ENCODE data around the gene MUS81. TPM values are rescaled to one million over a fixed set of nuclear protein-coding genes. Genes with fewer than 3 reads are reported as not detected.

The MUS81 gene
- total and polyA plus RNA-seq, 2 of the 13 experiments (the other 11 are each of a cell fraction or from before 2014, with no cell fraction given) = 25.6 to 30.2 TPM

DNA sequence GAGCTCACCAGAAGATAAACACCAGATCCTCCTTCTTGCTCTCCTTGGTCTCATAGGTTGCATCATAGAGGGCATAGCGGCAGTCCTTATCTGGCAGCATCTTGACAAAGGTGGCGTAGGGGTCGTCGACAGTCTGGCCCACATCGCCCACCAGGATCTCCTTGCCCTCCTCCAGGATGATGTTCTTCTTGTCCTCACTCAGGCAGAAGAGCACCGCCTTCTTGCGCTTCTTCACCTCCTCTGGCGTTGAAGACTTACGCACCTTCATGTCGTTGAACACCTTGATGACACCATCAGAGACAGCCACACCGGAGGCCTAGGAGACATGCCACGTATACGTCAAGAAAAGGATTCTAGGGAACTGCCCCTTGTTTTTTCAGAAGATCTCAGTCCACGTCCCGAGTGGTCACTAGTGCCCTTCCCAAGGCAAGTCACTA, 4.3 kb upstream of the MUS81 start (continued):
- TF ChIP-seq, protein P1, sequence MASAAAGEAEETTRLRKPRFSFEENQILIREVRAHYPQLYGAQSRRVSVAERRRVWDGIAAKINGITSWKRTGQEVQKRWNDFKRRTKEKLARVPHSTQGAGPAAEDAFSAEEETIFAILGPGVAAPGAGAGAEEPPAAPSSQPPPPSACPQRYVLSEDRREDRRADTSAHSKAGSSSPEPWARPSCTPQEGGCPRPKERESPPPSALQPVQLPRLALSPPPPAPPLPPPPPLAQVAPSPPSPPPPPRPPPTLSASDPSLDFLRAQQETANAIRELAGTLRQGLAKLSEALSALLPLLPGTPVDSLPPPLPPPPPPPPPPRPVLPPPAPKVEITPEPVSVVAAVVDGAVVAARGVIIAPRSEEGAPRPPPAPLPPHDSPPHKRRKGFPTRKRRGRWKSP (CRISPR knock-in tag; IDR thresholded peaks at IDR 0.05) = no peak
- TF ChIP-seq SYNCRIP (IDR thresholded peaks at IDR 0.05; ENCODE audit: insufficient read depth, low read depth, low read length) (no peak), ZSCAN29 (CRISPR knock-in tag; conservative IDR thresholded peaks at IDR 0.05) (no peak), ZNF274 (CRISPR knock-in tag; IDR thresholded peaks at IDR 0.05) (no peak), ZNF563 (CRISPR knock-in tag; IDR thresholded peaks at IDR 0.05) (no peak), ZBTB38 (CRISPR knock-in tag; IDR thresholded peaks at IDR 0.05) (no peak), ZNF746 (CRISPR knock-in tag; IDR thresholded peaks at IDR 0.05) (no peak), ZNF343 (CRISPR knock-in tag; IDR thresholded peaks at IDR 0.05) (no peak)
- TF ChIP-seq, protein P2, sequence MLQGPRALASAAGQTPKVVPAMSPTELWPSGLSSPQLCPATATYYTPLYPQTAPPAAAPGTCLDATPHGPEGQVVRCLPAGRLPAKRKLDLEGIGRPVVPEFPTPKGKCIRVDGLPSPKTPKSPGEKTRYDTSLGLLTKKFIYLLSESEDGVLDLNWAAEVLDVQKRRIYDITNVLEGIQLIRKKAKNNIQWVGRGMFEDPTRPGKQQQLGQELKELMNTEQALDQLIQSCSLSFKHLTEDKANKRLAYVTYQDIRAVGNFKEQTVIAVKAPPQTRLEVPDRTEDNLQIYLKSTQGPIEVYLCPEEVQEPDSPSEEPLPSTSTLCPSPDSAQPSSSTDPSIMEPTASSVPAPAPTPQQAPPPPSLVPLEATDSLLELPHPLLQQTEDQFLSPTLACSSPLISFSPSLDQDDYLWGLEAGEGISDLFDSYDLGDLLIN (CRISPR knock-in tag; IDR thresholded peaks at IDR 0.05; ENCODE audit: borderline replicate concordance) = no peak
- TF ChIP-seq, protein P3, sequence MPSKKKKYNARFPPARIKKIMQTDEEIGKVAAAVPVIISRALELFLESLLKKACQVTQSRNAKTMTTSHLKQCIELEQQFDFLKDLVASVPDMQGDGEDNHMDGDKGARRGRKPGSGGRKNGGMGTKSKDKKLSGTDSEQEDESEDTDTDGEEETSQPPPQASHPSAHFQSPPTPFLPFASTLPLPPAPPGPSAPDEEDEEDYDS (CRISPR knock-in tag; IDR thresholded peaks at IDR 0.05) = no peak

All from HepG2 (cell line).